Measurements from ENCODE around the gene MRE11.

DNA sequence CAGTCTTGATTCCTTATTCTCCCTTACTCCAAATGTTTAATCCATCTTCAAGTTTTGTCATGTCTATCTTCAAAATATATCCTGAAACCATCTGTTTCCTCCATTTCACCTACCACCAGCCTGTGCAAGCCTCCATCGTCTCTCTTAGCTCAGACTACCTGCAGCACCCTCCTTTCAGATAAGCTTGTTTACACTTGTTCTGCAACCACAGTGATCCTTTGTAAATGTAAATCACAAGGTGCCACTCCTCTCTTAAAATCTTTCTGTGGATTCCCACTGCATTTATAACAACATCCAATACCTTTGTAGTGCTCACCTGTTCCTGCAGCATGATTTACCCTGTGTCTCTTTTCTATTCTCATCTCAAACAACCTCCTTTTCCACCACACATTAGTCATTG lies 60.6 kb downstream of the MRE11 start:
- TF ChIP-seq, protein P1, sequence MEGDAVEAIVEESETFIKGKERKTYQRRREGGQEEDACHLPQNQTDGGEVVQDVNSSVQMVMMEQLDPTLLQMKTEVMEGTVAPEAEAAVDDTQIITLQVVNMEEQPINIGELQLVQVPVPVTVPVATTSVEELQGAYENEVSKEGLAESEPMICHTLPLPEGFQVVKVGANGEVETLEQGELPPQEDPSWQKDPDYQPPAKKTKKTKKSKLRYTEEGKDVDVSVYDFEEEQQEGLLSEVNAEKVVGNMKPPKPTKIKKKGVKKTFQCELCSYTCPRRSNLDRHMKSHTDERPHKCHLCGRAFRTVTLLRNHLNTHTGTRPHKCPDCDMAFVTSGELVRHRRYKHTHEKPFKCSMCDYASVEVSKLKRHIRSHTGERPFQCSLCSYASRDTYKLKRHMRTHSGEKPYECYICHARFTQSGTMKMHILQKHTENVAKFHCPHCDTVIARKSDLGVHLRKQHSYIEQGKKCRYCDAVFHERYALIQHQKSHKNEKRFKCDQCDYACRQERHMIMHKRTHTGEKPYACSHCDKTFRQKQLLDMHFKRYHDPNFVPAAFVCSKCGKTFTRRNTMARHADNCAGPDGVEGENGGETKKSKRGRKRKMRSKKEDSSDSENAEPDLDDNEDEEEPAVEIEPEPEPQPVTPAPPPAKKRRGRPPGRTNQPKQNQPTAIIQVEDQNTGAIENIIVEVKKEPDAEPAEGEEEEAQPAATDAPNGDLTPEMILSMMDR (IDR thresholded peaks at IDR 0.05), result no peak
- TF ChIP-seq POLR2A (IDR thresholded peaks at IDR 0.05), result no peak
